ENCODE measurements around the gene LSR. TPM values are rescaled to one million over a fixed set of nuclear protein-coding genes. Genes with fewer than 3 reads are reported as not detected.

Gene LSR
- polyA plus RNA-seq, 1 donor from 2014 or later: not detected

GRCh38 chr19:35269438-35270117 is 20.8 kb downstream of the LSR start:
- Histone ChIP-seq H3K27ac (ENCODE audit: low read length) (peak overlapping the region; percentile 62), H3K36me3 (ENCODE audit: insufficient read depth, low read length) (no peaks in the 10 kb centered on the region), H3K9ac (ENCODE audit: low read length) (peak overlapping the region; percentile 74)

DNA sequence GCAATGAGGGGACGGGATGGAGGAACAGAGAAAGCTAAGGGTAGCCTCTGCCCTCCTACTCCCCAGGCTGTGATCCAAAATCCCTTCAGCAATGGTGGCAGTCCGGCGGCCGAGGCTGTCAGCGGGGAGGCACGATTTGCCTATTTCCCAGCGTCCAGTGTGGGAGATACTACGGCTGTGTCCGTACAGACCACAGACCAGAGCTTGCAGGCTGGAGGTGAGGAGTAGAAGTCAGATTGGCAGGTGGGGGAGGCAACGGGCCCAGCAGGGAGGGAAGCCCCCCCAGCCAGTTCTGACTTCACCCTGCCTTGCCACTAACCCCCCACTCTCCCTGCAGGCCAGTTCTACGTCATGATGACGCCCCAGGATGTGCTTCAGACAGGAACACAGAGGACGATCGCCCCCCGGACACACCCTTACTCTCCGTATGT is 21.6 kb downstream of the LSR start:
- Histone ChIP-seq H3K9me3 (ENCODE audit: low read length) (no peaks in the 10 kb centered on the region), H3K4me3 (ENCODE audit: low read length) (peak overlapping the region; percentile 83), H3K9ac (ENCODE audit: low read length) (peak overlapping the region; percentile 74), H3K79me2 (replicated peaks; ENCODE audit: insufficient read depth, low read length) (peaks cover 6% of the 10 kb centered on the region), H3K36me3 (ENCODE audit: insufficient read depth, low read length) (no peaks in the 10 kb centered on the region), H3K27me3 (ENCODE audit: insufficient read depth, low read depth, low read length) (no peaks in the 10 kb centered on the region), H3F3A (ENCODE audit: insufficient read depth, low read length, poor library complexity, severe bottlenecking) (no peaks in the 10 kb centered on the region), H3K9me2 (ENCODE audit: insufficient read depth, low read length) (no peaks in the 10 kb centered on the region), H3K4me2 (ENCODE audit: low read length) (peak overlapping the region; percentile 68), H2AFZ (ENCODE audit: low read depth, low read length) (no peak overlapping the region), H3K27ac (ENCODE audit: low read length) (peak overlapping the region; percentile 59), H4K20me1 (ENCODE audit: insufficient read depth) (no peaks in the 10 kb centered on the region)
- TF ChIP-seq EP300 (conservative IDR thresholded peaks at IDR 0.05; ENCODE audit: poor library complexity, severe bottlenecking): no peak
- no peak for TF ChIP-seq POLR2AphosphoS5 (IDR thresholded peaks at IDR 0.05)
- TF ChIP-seq TAF1 (IDR thresholded peaks at IDR 0.05; ENCODE audit: low read depth): no peak
- no peak for TF ChIP-seq EZH2 (IDR thresholded peaks at IDR 0.05; ENCODE audit: borderline replicate concordance, insufficient read depth, low read length, poor library complexity, severe bottlenecking)
- TF ChIP-seq, protein P1, sequence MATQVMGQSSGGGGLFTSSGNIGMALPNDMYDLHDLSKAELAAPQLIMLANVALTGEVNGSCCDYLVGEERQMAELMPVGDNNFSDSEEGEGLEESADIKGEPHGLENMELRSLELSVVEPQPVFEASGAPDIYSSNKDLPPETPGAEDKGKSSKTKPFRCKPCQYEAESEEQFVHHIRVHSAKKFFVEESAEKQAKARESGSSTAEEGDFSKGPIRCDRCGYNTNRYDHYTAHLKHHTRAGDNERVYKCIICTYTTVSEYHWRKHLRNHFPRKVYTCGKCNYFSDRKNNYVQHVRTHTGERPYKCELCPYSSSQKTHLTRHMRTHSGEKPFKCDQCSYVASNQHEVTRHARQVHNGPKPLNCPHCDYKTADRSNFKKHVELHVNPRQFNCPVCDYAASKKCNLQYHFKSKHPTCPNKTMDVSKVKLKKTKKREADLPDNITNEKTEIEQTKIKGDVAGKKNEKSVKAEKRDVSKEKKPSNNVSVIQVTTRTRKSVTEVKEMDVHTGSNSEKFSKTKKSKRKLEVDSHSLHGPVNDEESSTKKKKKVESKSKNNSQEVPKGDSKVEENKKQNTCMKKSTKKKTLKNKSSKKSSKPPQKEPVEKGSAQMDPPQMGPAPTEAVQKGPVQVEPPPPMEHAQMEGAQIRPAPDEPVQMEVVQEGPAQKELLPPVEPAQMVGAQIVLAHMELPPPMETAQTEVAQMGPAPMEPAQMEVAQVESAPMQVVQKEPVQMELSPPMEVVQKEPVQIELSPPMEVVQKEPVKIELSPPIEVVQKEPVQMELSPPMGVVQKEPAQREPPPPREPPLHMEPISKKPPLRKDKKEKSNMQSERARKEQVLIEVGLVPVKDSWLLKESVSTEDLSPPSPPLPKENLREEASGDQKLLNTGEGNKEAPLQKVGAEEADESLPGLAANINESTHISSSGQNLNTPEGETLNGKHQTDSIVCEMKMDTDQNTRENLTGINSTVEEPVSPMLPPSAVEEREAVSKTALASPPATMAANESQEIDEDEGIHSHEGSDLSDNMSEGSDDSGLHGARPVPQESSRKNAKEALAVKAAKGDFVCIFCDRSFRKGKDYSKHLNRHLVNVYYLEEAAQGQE (IDR thresholded peaks at IDR 0.05; ENCODE audit: borderline replicate concordance): no peak
- no peak for TF ChIP-seq RAD21 (conservative IDR thresholded peaks at IDR 0.05)
- TF ChIP-seq SMC3 (conservative IDR thresholded peaks at IDR 0.05; ENCODE audit: poor library complexity): no peak
- TF ChIP-seq MXI1 (conservative IDR thresholded peaks at IDR 0.05; ENCODE audit: poor library complexity, severe bottlenecking): no peak

More at GRCh38 chr19:35269438-35270117, 20.8 kb downstream of the LSR start:
- Histone ChIP-seq H4K20me1 (ENCODE audit: insufficient read depth) (no peaks in the 10 kb centered on the region), H2AFZ (ENCODE audit: low read depth, low read length) (no peak overlapping the region), H3F3A (ENCODE audit: insufficient read depth, low read length, poor library complexity, severe bottlenecking) (no peaks in the 10 kb centered on the region), H3K27me3 (ENCODE audit: insufficient read depth, low read depth, low read length) (no peaks in the 10 kb centered on the region), H3K4me2 (ENCODE audit: low read length) (peak overlapping the region; percentile 68), H3K9me3 (ENCODE audit: low read length) (no peaks in the 10 kb centered on the region), H3K9me2 (ENCODE audit: insufficient read depth, low read length) (no peaks in the 10 kb centered on the region), H3K79me2 (replicated peaks; ENCODE audit: insufficient read depth, low read length) (peaks cover 6% of the 10 kb centered on the region), H3K4me3 (ENCODE audit: low read length) (peak overlapping the region; percentile 83)
- TF ChIP-seq TAF1 (IDR thresholded peaks at IDR 0.05; ENCODE audit: low read depth) (no peak), RAD21 (conservative IDR thresholded peaks at IDR 0.05) (peak; percentile 56), EP300 (conservative IDR thresholded peaks at IDR 0.05; ENCODE audit: poor library complexity, severe bottlenecking) (no peak), SMC3 (conservative IDR thresholded peaks at IDR 0.05; ENCODE audit: poor library complexity) (peak; percentile 53), POLR2AphosphoS5 (IDR thresholded peaks at IDR 0.05) (peak; percentile 32), CTCF (IDR thresholded peaks at IDR 0.05; ENCODE audit: poor library complexity, severe bottlenecking) (peak; percentile 69), EZH2 (IDR thresholded peaks at IDR 0.05; ENCODE audit: borderline replicate concordance, insufficient read depth, low read length, poor library complexity, severe bottlenecking) (no peak), MXI1 (conservative IDR thresholded peaks at IDR 0.05; ENCODE audit: poor library complexity, severe bottlenecking) (peak; percentile 20)
- TF ChIP-seq, protein P1 (IDR thresholded peaks at IDR 0.05; ENCODE audit: borderline replicate concordance): no peak
